K562 (cell line): ENCODE results near the gene ZNF844. TPM values are rescaled to one million over a fixed set of nuclear protein-coding genes. Genes with fewer than 3 reads are reported as not detected.

ENCODE experiments used
- ATAC-seq: fragments of 200-7000 bp; cut with Tn5 transposase; 3 replicates; pipeline ENCODE4 v1.9.1; 2020; ENCODE audit warnings: moderate library complexity
- BruUV-seq: library from RNA; stranded (reverse); fragments of 400-500 nt; replicated peaks from 2 replicates; lab custom pipeline; 2021; lab: Mats Ljungman, UMichigan
- CTCF ChIA-PET: fragments of 300-600 bp; formaldehyde crosslinking; extraction: SDS; loops from one replicate; lab custom pipeline; 2021; ENCODE audit warnings: low intra/inter-chr PET ratio; lab: Yijun Ruan, JAX
- POLR2A ChIA-PET: fragments of 300-600, 350-650 bp; sonication (Branson Sonifier 250); formaldehyde crosslinking; extraction: SDS; loops from one replicate; lab custom pipeline; 2021; ENCODE audit warnings: antibody characterized with exemption, inconsistent platforms; lab: Yijun Ruan, JAX
- DNase-seq, 4 experiments: peaks; one replicate each; pipeline versions ENCODE4 v3.0.0 to v3.0.0-alpha.2; 2011 to 2018; ENCODE audit warnings: low spot score in 3 of 4, mixed read lengths in 3 of 4; ENCODE audit errors: extremely low read depth in 1 of 4
- FAIRE-seq: peaks from 2 replicates; lab custom pipeline; 2011; peaks lifted over from hg19 to GRCh38; lab: Jason Lieb, UNC
- H2AFZ ChIP-seq: 2 replicates; pipeline ENCODE4 v1.6.0; 2011; ENCODE audit warnings: low read depth, low read length, control low read depth, inconsistent platforms
- H3K27ac ChIP-seq: fragments of 200-600 bp; 3 replicates; pipeline ENCODE4 v1.8.0; 2011; ENCODE audit warnings: low read depth, mild to moderate bottlenecking, control low read depth, inconsistent platforms, low read length, moderate library complexity, mixed read lengths; ENCODE audit errors: extremely low read depth
- H3K27me3 ChIP-seq, 2 experiments: fragments of 300-600 bp in 1 of 2; 2 replicates in 1 of 2; 3 replicates in 1 of 2; pipeline versions ENCODE4 v1.6.0 to v1.8.0; 2011; ENCODE audit warnings: inconsistent platforms in 2 of 2, low read length in 2 of 2, mild to moderate bottlenecking in 1 of 2, mixed read lengths in 1 of 2, moderate library complexity in 1 of 2; ENCODE audit not compliant: control insufficient read depth in 2 of 2, insufficient read depth in 2 of 2
- H3K36me3 ChIP-seq: fragments of 300-600 bp; 3 replicates; pipeline ENCODE4 v1.8.0; 2011; ENCODE audit warnings: mild to moderate bottlenecking, low read length, inconsistent platforms; ENCODE audit not compliant: control insufficient read depth, insufficient read depth
- H3K4me1 ChIP-seq, 2 experiments: fragments of 200-600 bp in 1 of 2; replicated peaks in 1 of 2; 2 replicates in 1 of 2; 3 replicates in 1 of 2; pipeline versions ENCODE4 v1.5.1 to v1.8.0; 2011; ENCODE audit warnings: inconsistent platforms in 2 of 2, low read length in 2 of 2, mild to moderate bottlenecking in 1 of 2, mixed read lengths in 1 of 2, moderate library complexity in 1 of 2; ENCODE audit not compliant: control insufficient read depth in 2 of 2, insufficient read depth in 2 of 2
- H3K4me2 ChIP-seq: 2 replicates; pipeline ENCODE4 v1.6.1; 2011; ENCODE audit warnings: low read length, control low read depth, inconsistent platforms, mixed read lengths; ENCODE audit not compliant: insufficient read depth
- H3K4me3 ChIP-seq: fragments of 200-600 bp; sonication (generic), shearing (Covaris generic); 2 replicates; pipeline ENCODE4 v1.5.1; 2016; ENCODE audit warnings: control low read depth, inconsistent platforms
- H3K79me2 ChIP-seq: fragments of 200-600 bp; 3 replicates; pipeline ENCODE4 v1.8.0; 2011; ENCODE audit warnings: low read length, inconsistent platforms; ENCODE audit not compliant: control insufficient read depth, insufficient read depth
- H3K9ac ChIP-seq, 2 experiments: 2 replicates each; pipeline versions ENCODE4 v1.6.0 to v1.6.1; 2011; ENCODE audit warnings: low read depth in 2 of 2, low read length in 2 of 2, control low read depth in 1 of 2, inconsistent platforms in 1 of 2, mild to moderate bottlenecking in 1 of 2, mixed read lengths in 1 of 2; ENCODE audit not compliant: insufficient read depth in 1 of 2
- H3K9me1 ChIP-seq: one replicate; pipeline ENCODE4 v1.6.0; 2011; ENCODE audit warnings: inconsistent platforms, mild to moderate bottlenecking, low read length, moderate library complexity; ENCODE audit not compliant: control insufficient read depth, insufficient read depth
- H3K9me3 ChIP-seq: replicated peaks from 2 replicates; pipeline ENCODE4 v1.5.1; 2011; ENCODE audit warnings: low read depth, low read length, inconsistent platforms; ENCODE audit not compliant: control insufficient read depth, insufficient read depth
- H4K20me1 ChIP-seq: replicated peaks from 2 replicates; pipeline ENCODE4 v1.6.1; 2011; ENCODE audit warnings: low read length, inconsistent platforms, mixed read lengths; ENCODE audit not compliant: control insufficient read depth, insufficient read depth
- BCLAF1 ChIP-seq, 2 experiments: fragments of 450-650 bp in 1 of 2; IDR thresholded peaks; 2 replicates each; pipeline ENCODE4 v1.6.1; 2011 to 2017; ENCODE audit warnings: low read depth in 2 of 2, antibody characterized with exemption in 1 of 2, borderline replicate concordance in 1 of 2, low read length in 1 of 2, mild to moderate bottlenecking in 1 of 2, mixed read lengths in 1 of 2; ENCODE audit not compliant: control insufficient read depth in 1 of 2
- CEBPG ChIP-seq, 3 experiments: fragments of 200-800 bp in 1 of 3; sonication (Bioruptor generic) in 1 of 3; sonication (generic) in 1 of 3; formaldehyde crosslinking in 1 of 3; IDR thresholded peaks in 2 of 3; conservative IDR thresholded peaks in 1 of 3; 2 replicates each; pipeline versions ENCODE4 v1.6.1 to v1.8.0; 2016 to 2022; ENCODE audit warnings: missing compliant biosample characterization in 2 of 3, missing genetic modification characterization in 2 of 3, mild to moderate bottlenecking in 1 of 3, missing genetic modification reagents in 1 of 3
- CEBPZ ChIP-seq: fragments of 150-350 bp; IDR thresholded peaks from 2 replicates; pipeline ENCODE4 v1.6.1; 2014; ENCODE audit warnings: low read depth, mild to moderate bottlenecking, low read length, borderline replicate concordance
- HLTF ChIP-seq: fragments of 450-650 bp; IDR thresholded peaks from 2 replicates; pipeline ENCODE4 v1.6.1; 2016
- KLF16 ChIP-seq: IDR thresholded peaks from 2 replicates; pipeline ENCODE4 v1.6.1; 2016; ENCODE audit warnings: antibody characterized with exemption
- MCM3 ChIP-seq: fragments of 450-650 bp; IDR thresholded peaks from 2 replicates; pipeline ENCODE4 v1.6.1; 2016
- MTA2 ChIP-seq: fragments of 450-650 bp; IDR thresholded peaks from 2 replicates; pipeline ENCODE4 v1.6.1; 2016; ENCODE audit warnings: low read depth
- ZNF316 ChIP-seq: fragments of 450-650 bp; IDR thresholded peaks from 2 replicates; pipeline ENCODE4 v1.6.1; 2016
- ZNF436 ChIP-seq: fragments of 250-450, 450-650 bp; sonication (Bioruptor Pico); formaldehyde crosslinking; IDR thresholded peaks from 2 replicates; pipeline ENCODE4 v1.7.0; 2020; ENCODE audit warnings: mild to moderate bottlenecking
- ZNF586 ChIP-seq: fragments of 450-650 bp; formaldehyde crosslinking; conservative IDR thresholded peaks from 2 replicates; pipeline ENCODE4 v1.4.0; 2020; ENCODE audit warnings: mild to moderate bottlenecking, moderate library complexity
- WGBS: fragments of 100-300 bp; shearing (Covaris generic); methylation state at CpG from one replicate; pipeline ENCODE4 v1.1.6; 2016; ENCODE audit warnings: low coverage, mixed read lengths; ENCODE audit not compliant: insufficient coverage; ENCODE audit errors: missing lambda C conversion rate; 5-methylcytosine and 5-hydroxymethylcytosine counted together
- in situ Hi-C: fragments of 300-500 bp; cut with MboI; formaldehyde crosslinking; loops from 4 replicates; pipeline ENCODE4 v1.15.0; 2018; ENCODE audit warnings: inconsistent platforms, mixed read lengths
- intact Hi-C: fragments of 100-400 bp; cut with micrococcal nuclease; formaldehyde crosslinking; loops from 2 replicates; pipeline ENCODE4 v1.14.2; 2022
- polyA plus RNA-seq, 8 experiments: library from polyadenylated mRNA; depleted of rRNA in 4 of 8; stranded (reverse) in 5 of 8; unstranded in 3 of 8; fragments of >200 nt; fragmentation: Nextera tagmentation in 2 of 8; fragmentation: Illumina TruSeq in 1 of 8; extraction: Ambion mirVana in 2 of 8; extraction: Trizol in 1 of 8; gene quantifications; 2 replicates each; pipeline versions ENCODE4 v1.2.1 to v1.2.3, GENCODE V29; 2011 to 2014; ENCODE audit warnings: inconsistent platforms in 1 of 8, missing spikeins in 1 of 8
- total RNA-seq, 7 experiments: library from RNA; depleted of rRNA in 6 of 7; stranded (reverse); fragments of >200 nt in 6 of 7; fragmentation: Illumina TruSeq in 2 of 7; extraction: Trizol in 2 of 7; gene quantifications; 2 replicates each; pipeline versions ENCODE4 v1.2.1 to v1.2.3, GENCODE V29; 2011 to 2021; ENCODE audit warnings: low replicate concordance in 1 of 7

ZNF844 gene
- total and polyA plus RNA-seq, 9 of the 15 experiments (the other 6 are each of a cell fraction or from before 2014, with no cell fraction given), result 0.80 to 4.5 (median 2.2) TPM

- ATAC-seq (peak; percentile 99), FAIRE-seq (no peak), DNase-seq (peak; percentile 84 to 86 (median 86))
- intact Hi-C loops (no loop called here), in situ Hi-C loops (no loop called here)
- H3K27ac ChIP-seq, result peak within 1 kb of the TSS; percentile 72
- 23% methylated on average over 49 of the region's 68 CpGs for WGBS
- POLR2A ChIA-PET, result interaction anchor here (0.7 to 1.3 kb wide), 2 partner anchors 17 to 490 kb away, joined by 3 to 5 read pairs; partner anchors contain the start of gene ZNF878
- H3K9me1 ChIP-seq, result no peaks in the 10 kb centered on the region
- no peaks in the 10 kb centered on the region for H4K20me1 ChIP-seq
- H3K4me2 ChIP-seq, result peak within 1 kb of the TSS; percentile 75
- BruUV-seq, result no TSS peak
- no peaks in the 10 kb centered on the region for H3K27me3 ChIP-seq
- H3K9me3 ChIP-seq, result no peaks in the 10 kb centered on the region
- peaks cover 9% of the 10 kb centered on the region; the same call in 2 of the 3 replicates for H3K79me2 ChIP-seq
- peaks cover 0 to 8% of the 10 kb centered on the region in 2 experiments; a peak in 3 of 5 replicates for H3K4me1 ChIP-seq
- H3K9ac ChIP-seq, result peak within 1 kb of the TSS; percentile 69 to 91
- CTCF ChIA-PET, result no interaction called here
- H2AFZ ChIP-seq, result peak within 1 kb of the TSS; percentile 95
- H3K36me3 ChIP-seq, result no peaks in the 10 kb centered on the region
- peak within 1 kb of the TSS; percentile 53 for H3K4me3 ChIP-seq
- TF ChIP-seq ZNF436 (CRISPR knock-in tag) (no peak), ZNF316 (no peak), MCM3 (no peak), CEBPG (CRISPR knock-in tag; IDR thresholded peaks at IDR 0.05) (no peak), CEBPG (tag; conservative IDR thresholded peaks at IDR 0.05 in 1 of 2, IDR thresholded peaks at IDR 0.05 in 1 of 2) (no peak), HLTF (no peak), MTA2 (no peak), BCLAF1 (IDR thresholded peaks at IDR 0.05; ENCODE audit: borderline replicate concordance in 1 of 2, control insufficient read depth in 1 of 2, low read depth in 2 of 2, low read length in 1 of 2) (no peak), KLF16 (peak; percentile 80), ZNF586 (no peak), CEBPZ (no peak)
Measured at GRCh38 chr19:12035220-12036172, 29.0 kb upstream of the ZNF844 start, which contains the start of gene ZNF433. Gene ZNF433, minus strand, starts transcription at chr19:12035679. Its CDS starts 140 bp downstream, at chr19:12035539.
